ENCODE measurements around the gene OTX1.

DNA sequence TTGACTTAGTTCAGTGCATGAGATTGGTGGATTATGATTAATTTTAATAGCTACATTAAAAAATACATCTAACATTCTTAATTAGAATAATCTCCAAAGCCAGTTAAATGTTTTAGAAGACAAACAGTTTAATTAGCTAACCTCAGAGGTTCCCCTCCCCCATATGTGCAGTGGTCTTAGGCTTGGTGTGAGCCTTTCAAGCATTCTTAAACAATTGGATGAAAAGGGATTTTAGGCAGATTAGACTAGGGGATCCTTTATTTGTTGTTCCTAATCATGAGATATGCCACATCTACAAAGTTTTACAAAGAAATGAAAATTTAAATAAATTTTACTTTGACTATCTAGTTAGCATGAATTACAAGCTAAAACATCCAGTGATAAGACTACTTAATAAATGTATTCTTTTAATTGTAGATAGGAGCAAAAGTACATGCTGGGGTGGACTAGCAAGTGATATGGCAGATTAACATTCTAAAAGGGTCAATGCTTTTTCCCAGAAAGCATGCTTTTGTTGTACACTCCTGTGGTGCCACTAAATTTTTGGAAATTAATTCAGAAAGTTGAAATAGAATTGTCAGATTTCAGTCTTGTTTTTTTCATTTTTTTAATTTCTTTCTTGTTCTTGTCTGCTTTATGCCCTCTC, 42.7 kb upstream of the OTX1 start:
- TF ChIP-seq CTCF (conservative IDR thresholded peaks at IDR 0.05; ENCODE audit: low read depth, low read length): no peak
- TF ChIP-seq POLR2A (IDR thresholded peaks at IDR 0.05; ENCODE audit: low read depth, low read length): no peak
- TF ChIP-seq CEBPB (IDR thresholded peaks at IDR 0.05; ENCODE audit: low read depth, low read length): no peak
- TF ChIP-seq BHLHE40 (IDR thresholded peaks at IDR 0.05; ENCODE audit: low read depth, low read length): no peak
- no peak for TF ChIP-seq MAZ (IDR thresholded peaks at IDR 0.05; ENCODE audit: borderline replicate concordance, low read depth, low read length)
- no peak for TF ChIP-seq RFX5 (IDR thresholded peaks at IDR 0.05; ENCODE audit: low read depth, low read length)
- TF ChIP-seq RCOR1 (IDR thresholded peaks at IDR 0.05; ENCODE audit: insufficient replicate concordance, low read length): no peak
- TF ChIP-seq MXI1 (IDR thresholded peaks at IDR 0.05; ENCODE audit: borderline replicate concordance, low read depth, low read length): no peak
- TF ChIP-seq MAFK (IDR thresholded peaks at IDR 0.05; ENCODE audit: low read depth, low read length): no peak
- TF ChIP-seq, protein P1, sequence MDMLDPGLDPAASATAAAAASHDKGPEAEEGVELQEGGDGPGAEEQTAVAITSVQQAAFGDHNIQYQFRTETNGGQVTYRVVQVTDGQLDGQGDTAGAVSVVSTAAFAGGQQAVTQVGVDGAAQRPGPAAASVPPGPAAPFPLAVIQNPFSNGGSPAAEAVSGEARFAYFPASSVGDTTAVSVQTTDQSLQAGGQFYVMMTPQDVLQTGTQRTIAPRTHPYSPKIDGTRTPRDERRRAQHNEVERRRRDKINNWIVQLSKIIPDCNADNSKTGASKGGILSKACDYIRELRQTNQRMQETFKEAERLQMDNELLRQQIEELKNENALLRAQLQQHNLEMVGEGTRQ (IDR thresholded peaks at IDR 0.05; ENCODE audit: low read depth, low read length): no peak
- no peak for TF ChIP-seq RAD21 (IDR thresholded peaks at IDR 0.05; ENCODE audit: low read length)

All from IMR-90 (cell line).